NCI-H82 treated with DMSO at 0.1 percent for 48 hours (cell line): ENCODE data around the gene CCDC88C.
"Not testable (repeated sequence)": the region's sequence is repeated elsewhere in the genome, so short reads cannot be mapped to it uniquely, and the experiment has no call there.

ENCODE experiments used
- DNase-seq: peaks from one replicate; lab custom pipeline; 2025; ENCODE audit not compliant: unreplicated experiment; lab: John Stamatoyannopoulos, UW

The CCDC88C gene

DNA sequence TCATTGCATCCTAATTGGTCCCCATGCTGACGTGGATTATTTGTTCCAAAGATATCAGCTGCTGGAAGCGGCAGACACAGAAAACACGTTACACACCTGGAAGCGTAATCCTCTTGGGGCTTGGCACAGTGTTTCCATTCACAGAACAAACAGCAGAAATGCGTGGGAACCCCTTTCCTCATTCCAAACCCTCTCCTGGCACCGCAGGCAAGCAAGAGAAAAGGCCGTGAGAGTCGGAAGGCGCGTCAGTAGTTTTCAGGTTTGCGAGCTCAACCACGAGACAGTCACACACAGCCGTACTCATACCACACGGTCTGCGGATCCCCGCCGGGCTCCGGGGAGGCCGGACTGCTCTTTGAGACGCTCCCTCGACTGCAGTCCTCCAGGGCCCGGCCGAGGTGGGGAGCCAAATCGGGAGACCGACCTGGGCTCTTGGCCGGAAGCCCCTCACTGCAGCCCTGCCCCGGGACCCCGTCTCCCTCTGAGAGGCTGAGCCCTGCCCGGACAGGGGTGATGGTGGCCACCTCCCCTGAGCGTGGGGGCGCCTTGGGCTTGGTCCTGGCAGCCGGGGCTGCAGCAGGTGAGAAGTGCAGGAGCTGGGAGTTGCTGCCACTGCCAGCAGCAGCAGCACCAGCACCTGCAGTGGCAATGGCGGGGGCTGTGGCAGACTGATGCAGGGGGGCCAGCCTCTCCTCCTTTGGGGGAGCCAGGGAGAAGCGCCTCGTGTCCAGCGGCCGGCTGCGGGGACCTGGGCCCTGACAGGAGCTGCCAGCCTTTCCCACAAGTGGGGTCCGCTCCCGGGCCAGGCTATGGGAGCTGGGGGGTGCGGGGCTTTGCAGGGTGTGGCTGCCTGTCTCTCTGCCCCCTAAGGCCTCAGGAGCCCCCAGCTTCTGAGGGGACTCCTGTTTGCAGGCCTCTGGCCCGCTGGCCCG, 145.0 kb downstream of the CCDC88C start:
- DNase-seq, result no peak

- no peak for DNase-seq
Measured at GRCh38 chr14:91271639-91272038, 146.0 kb downstream of the CCDC88C start.

- no peak for DNase-seq
Measured at GRCh38 chr14:91270619-91271018, 147.0 kb downstream of the CCDC88C start.

GRCh38 chr14:91270188-91270587, 147.4 kb downstream of the CCDC88C start:
- no peak for DNase-seq

DNA sequence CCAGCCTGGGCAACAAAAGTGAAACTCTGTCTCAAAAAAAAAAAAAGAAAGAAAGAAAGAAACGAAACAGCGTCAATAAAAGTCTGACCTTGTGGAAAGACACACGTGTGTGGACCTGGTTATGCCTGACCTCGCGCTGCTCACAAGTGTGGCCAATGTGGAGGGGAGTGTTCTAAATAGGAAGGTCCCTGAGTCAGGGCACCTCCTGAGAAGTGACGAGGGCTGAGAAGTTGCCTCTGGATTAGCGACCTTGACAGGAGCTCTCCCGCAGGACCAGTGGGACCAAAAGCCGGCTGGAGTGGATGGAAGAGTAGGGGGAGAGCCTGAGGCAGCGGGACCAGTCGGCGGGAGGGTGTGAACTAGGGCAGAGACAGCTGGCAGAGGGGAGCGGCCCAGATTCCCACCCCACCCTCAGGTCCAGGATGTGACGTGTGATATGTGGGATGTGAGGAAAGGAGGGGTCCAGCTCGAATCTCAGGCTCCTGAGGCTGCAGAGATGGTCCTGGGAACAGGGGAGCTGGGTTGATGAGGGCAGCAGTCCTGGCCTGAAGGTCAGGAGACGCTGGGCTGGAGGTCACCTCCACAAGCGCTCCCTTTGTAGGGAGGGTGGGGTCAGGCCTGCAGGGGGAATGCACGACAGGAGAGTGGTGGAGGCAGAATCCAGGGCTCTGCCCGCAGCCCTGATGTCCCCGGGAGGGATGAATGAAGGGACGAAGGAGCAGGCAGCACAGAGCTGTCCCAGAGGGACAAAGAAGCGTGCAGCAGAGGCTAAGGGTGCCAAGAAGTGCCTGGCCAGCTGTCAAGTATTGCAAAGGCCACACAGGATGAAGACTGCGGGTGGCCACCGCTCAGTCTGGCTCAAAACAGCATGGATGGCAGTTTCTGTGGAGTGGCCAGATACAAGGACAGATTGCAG, 148.3 kb downstream of the CCDC88C start:
- no peak for DNase-seq

GRCh38 chr14:91267965-91268437, 149.6 kb downstream of the CCDC88C start:
- no peak for DNase-seq

DNA sequence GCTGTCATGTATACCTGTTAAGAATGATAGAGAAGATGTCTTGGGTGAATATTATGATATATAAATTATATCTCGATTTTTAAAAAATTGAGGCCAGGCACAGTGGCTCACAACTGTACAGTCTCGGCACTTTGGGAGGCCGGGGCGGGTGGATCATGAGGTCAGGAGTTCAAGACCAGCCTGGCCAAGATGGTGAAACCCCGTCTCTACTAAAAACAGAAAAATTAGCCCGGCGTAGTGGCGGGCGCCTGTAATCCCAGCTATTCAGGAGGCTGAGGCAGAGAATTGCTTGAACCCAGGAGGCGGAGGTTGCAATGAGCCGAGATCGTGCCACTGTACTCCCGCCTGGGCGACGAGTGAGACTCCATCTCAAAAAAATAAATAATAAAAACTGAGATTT, 151.3 kb downstream of the CCDC88C start:
- not testable (repeated sequence) for DNase-seq

- DNase-seq, result no peak
Measured at GRCh38 chr14:91265404-91265803, 152.2 kb downstream of the CCDC88C start.

- no peak for DNase-seq
Measured at GRCh38 chr14:91264151-91265150, 153.2 kb downstream of the CCDC88C start.

GRCh38 chr14:91263329-91263728, 154.3 kb downstream of the CCDC88C start:
- DNase-seq, result no peak

- no peak for DNase-seq
Measured at GRCh38 chr14:91261986-91262549, 155.6 kb downstream of the CCDC88C start.

DNA sequence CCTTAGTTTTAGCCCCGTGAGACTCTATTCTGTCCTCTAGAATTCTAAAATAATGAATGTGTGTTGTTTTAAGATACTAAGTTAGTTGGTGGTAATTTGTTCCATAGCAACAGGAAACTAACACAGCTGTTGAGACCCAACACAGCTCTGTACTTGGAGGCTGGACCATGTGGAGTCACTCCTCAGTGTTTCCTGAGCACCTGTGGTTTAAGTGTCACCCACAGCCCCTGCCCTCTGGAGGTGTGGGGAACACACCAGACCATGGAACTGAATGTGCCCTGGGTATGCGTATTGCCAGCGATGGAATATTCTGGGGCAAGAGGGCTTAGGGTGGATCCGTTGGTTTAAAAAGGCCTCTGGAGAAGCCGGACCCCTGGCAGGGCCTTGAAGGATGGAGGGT, 156.5 kb downstream of the CCDC88C start:
- DNase-seq, result no peak

DNA sequence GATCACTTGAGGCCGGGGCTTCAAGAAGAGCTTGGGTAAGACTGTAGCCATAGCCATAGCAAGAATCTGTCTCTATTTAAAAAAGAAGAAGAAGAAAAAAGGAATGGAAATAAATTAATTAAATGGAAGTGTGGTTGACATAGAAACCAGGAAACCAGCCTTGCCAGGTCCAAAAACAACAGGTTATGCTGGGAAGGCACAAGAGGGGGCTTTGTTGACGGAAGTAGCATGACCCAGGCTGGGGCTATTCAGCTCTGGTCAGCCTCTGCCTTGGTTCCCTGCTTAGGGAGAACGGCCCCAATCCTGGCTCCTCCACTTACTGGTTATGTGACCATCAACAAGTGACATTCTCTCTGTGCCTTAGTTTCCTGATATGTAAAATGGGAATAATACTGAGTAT, 158.7 kb downstream of the CCDC88C start:
- no peak for DNase-seq

DNA sequence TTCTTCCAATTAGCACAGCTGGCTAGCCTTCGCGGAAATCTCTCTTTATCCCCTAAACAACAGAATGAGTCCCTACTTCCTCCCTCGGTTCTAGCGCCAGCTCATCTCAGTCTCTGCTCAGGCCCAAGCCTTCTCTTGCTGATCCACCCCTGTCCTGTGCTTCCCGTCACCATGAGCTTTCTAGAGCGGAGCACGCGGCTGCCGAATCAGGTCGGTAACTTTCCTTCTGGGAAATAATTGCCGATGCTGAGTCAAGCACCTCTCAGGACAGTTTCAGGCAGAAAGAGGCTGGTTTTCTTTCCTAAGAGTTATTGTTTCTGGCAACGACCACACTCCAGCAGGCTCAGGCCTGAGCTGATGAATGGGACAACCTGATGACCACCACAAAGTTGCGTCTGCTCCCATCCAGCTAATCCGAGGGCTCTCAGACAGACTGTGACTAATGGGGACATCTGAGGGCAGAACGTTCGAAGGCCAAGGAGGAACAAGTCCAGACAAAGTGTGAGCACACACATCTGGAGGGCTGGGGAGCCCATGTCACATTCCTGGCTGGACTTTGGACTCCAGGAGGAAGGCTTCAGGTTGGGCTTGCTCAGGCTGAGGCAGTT, 159.5 kb downstream of the CCDC88C start:
- no peak for DNase-seq

DNA sequence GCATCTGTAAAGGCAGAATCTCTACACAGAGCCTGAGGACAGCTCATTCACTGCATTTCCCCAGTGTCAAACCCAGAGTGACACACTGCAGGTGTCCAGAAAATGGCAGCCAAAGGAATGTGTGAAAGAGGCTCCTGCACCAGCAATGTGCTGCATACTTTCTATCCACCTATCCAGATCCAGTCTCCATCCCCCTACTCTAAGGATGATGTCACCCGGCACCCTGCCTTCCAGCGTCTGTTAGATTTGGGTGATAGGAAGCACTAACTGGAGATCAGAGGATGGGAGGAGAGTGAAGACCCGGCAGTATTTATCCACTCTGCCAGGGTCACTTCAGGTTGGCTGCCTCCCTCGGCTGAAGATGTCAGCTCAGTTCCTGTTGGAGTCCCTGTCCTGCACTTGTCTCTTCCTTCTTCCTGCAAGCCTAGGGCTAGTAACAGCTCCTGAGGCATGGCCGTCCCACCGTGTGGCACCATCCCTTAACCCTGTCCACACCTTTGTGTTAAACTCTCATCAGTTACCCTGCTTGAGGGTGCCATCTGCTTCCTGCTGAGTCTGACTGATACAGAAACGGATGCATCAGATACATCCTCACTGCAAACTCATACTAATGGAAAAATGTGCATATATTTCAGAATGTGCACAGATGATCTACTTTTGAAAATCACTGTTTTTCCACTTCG, 160.2 kb downstream of the CCDC88C start:
- no peak for DNase-seq

- no peak for DNase-seq
Measured at GRCh38 chr14:91256661-91257060, 161.0 kb downstream of the CCDC88C start.

DNA sequence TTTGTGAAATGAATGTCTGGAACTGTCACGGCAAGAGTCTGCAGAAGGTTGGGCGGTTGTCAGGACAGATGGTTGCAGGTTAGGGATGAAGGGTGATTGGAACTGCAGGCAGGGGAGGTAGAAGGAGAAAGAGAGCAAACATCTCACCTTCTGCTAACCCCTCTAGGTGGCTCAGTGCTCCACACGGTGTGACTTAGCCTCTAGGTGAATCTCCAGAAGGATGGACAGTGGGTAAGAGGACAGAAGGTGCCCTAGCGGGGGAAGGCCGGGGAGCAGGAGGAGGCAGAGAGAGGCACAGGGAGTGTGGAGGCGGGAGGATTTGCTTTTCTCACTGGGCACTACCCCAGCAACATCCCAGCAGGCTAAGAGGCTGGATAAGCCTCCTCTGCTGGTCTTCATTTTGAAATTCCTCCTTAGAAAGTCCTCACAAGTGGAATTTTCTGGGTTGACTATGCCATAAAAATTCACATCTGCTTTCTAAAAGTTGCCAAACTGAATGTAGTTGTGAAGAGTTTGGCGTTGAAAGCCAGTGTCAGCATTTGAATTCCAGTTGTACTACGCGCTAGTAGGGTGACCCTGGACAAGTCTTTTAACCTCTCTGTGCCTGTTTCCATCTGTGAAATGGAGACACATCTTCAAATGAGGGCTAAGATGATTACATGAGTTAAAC, 162.5 kb downstream of the CCDC88C start:
- DNase-seq, result no peak

DNA sequence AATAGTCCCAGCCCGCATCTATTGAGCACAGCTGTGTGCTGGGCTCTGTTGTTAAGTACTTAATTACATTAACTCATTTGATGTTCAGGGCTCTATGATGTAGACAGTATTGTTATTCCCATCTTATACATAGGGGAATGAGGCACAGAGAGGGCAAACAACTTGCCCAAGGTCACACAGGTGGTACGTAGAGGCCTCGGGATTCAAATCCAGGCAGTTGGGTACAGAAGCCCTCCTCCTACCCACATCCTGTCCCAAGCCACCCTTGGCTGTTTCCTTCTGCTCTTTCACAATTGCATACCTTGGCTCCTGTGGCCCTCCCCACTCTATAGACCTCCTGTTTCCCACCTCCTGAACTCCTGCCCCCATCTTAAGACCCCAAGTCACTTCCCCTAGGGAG, 163.2 kb downstream of the CCDC88C start:
- peak; percentile 45 for DNase-seq
